Esophagus muscularis mucosa (tissue), 4 donors: ENCODE measurements around the gene RNF225. TPM values are rescaled to one million over a fixed set of nuclear protein-coding genes. Genes with fewer than 3 reads are reported as not detected.

Source experiments
- DNase-seq: peaks from one replicate; pipeline ENCODE4 v3.0.0-alpha.2; 2017; ENCODE audit errors: extremely low spot score
- H3K27ac ChIP-seq, 4 donors: fragments of 200-600 bp; sonication (generic); replicated peaks in 1 of 4; 1 replicate in 3 of 4; 2 replicates in 1 of 4; pipeline ENCODE4 v1.5.1; 2016 to 2019; ENCODE audit warnings: mild to moderate bottlenecking in 1 of 4
- H3K27me3 ChIP-seq, 4 donors: fragments of 200-600 bp; sonication (generic); one replicate each; pipeline versions ENCODE4 v1.5.1 to v1.6.0; 2016 to 2019
- H3K36me3 ChIP-seq, 4 donors: fragments of 200-600 bp; sonication (generic); one replicate each; pipeline ENCODE4 v1.5.1; 2016 to 2019
- H3K4me1 ChIP-seq, 4 donors: fragments of 200-600 bp; sonication (generic); one replicate each; pipeline ENCODE4 v1.5.1; 2016 to 2019
- H3K4me3 ChIP-seq, 4 donors: fragments of 200-600 bp; sonication (generic); 1 replicate in 2 of 4; 2 replicates in 2 of 4; pipeline ENCODE4 v1.5.1; 2016 to 2019; ENCODE audit warnings: mild to moderate bottlenecking in 4 of 4, moderate library complexity in 1 of 4
- H3K9me3 ChIP-seq, 4 donors: fragments of 200-600 bp; sonication (generic); 1 replicate in 3 of 4; 2 replicates in 1 of 4; pipeline ENCODE4 v1.5.1; 2016 to 2019
- EP300 ChIP-seq: sonication (generic); formaldehyde crosslinking; IDR thresholded peaks from one replicate; pipeline ENCODE4 v1.6.1; 2017; ENCODE audit warnings: antibody characterized with exemption
- POLR2A ChIP-seq: fragments of 450-650 bp; IDR thresholded peaks from one replicate; pipeline ENCODE4 v1.6.1; 2017; ENCODE audit warnings: antibody characterized with exemption, moderate library complexity, mild to moderate bottlenecking, low read depth
- POLR2AphosphoS5 ChIP-seq, 2 donors: sonication (generic); formaldehyde crosslinking; IDR thresholded peaks; one replicate each; pipeline ENCODE4 v1.6.1; 2017; ENCODE audit warnings: antibody characterized with exemption in 2 of 2
- WGBS: methylation state at CpG from one replicate; pipeline ENCODE4 v1.1.5; 2018; 5-methylcytosine and 5-hydroxymethylcytosine counted together
- intact Hi-C: fragments of 100-400 bp; cut with DNase I; formaldehyde crosslinking; loops from one replicate; pipeline ENCODE4 v1.15.1; 2023
- total RNA-seq, 4 donors: library from RNA; depleted of rRNA; stranded (reverse); fragments of >200 nt; gene quantifications; one replicate each; pipeline versions ENCODE4 v1.1.0 to v1.2.1, GENCODE V29; 2016
- TF ChIP-seq, protein P1 (sequence below), 3 experiments: fragments of 200-600 bp in 2 of 3; fragments of 450-650 bp in 1 of 3; sonication (generic) in 2 of 3; IDR thresholded peaks; one replicate each; pipeline ENCODE4 v1.5.1; 2017 to 2019; ENCODE audit warnings: antibody characterized with exemption in 3 of 3, mild to moderate bottlenecking in 2 of 3, moderate library complexity in 1 of 3

Gene RNF225
- total RNA-seq, 4 donors from 2014 or later: not detected

- peaks cover 0 to 29% (median 15%) of the 10 kb centered on the region in 4 donors for H3K27me3 ChIP-seq
- TF ChIP-seq, protein P1, sequence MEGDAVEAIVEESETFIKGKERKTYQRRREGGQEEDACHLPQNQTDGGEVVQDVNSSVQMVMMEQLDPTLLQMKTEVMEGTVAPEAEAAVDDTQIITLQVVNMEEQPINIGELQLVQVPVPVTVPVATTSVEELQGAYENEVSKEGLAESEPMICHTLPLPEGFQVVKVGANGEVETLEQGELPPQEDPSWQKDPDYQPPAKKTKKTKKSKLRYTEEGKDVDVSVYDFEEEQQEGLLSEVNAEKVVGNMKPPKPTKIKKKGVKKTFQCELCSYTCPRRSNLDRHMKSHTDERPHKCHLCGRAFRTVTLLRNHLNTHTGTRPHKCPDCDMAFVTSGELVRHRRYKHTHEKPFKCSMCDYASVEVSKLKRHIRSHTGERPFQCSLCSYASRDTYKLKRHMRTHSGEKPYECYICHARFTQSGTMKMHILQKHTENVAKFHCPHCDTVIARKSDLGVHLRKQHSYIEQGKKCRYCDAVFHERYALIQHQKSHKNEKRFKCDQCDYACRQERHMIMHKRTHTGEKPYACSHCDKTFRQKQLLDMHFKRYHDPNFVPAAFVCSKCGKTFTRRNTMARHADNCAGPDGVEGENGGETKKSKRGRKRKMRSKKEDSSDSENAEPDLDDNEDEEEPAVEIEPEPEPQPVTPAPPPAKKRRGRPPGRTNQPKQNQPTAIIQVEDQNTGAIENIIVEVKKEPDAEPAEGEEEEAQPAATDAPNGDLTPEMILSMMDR (IDR thresholded peaks at IDR 0.05): no peak
- TF ChIP-seq EP300: no peak
- no peak for TF ChIP-seq POLR2A
- no peak for TF ChIP-seq POLR2AphosphoS5 (IDR thresholded peaks at IDR 0.05)
- H3K27ac ChIP-seq: no peak overlapping the region
- H3K9me3 ChIP-seq: no peaks in the 10 kb centered on the region
- intact Hi-C loops: no loop called here
- H3K4me3 ChIP-seq: peak overlapping the region in 2 of 4 donors; percentile 22 to 36
- H3K36me3 ChIP-seq: peaks cover 26 to 36% (median 32%) of the 10 kb centered on the region in 4 donors
- no peak for DNase-seq
- 27% methylated on average over 31 of the region's 58 CpGs for WGBS
- H3K4me1 ChIP-seq: peaks cover 15 to 33% (median 30%) of the 10 kb centered on the region in 4 donors
Observed at GRCh38 chr19:58396691-58397532, 1.5 kb downstream of the RNF225 start.

- H3K4me3 ChIP-seq: no peak overlapping the region
- no peak overlapping the region for H3K27ac ChIP-seq
- H3K4me1 ChIP-seq: peaks cover 17 to 37% (median 33%) of the 10 kb centered on the region in 4 donors
- DNase-seq: no peak
- TF ChIP-seq POLR2A (no peak), POLR2AphosphoS5 (IDR thresholded peaks at IDR 0.05) (no peak), EP300 (no peak)
- TF ChIP-seq, protein P1 (IDR thresholded peaks at IDR 0.05): no peak
- intact Hi-C loops: no loop called here
- peaks cover 0 to 29% (median 15%) of the 10 kb centered on the region in 4 donors for H3K27me3 ChIP-seq
- peaks cover 23 to 30% (median 28%) of the 10 kb centered on the region in 4 donors for H3K36me3 ChIP-seq
- 81% methylated on average over 4 of the region's 7 CpGs for whole genome bisulfite sequencing
- no peaks in the 10 kb centered on the region for H3K9me3 ChIP-seq
Observed at GRCh38 chr19:58397533-58398037, 2.1 kb downstream of the RNF225 start.

GRCh38 chr19:58398087-58398486 is 2.6 kb downstream of the RNF225 start:
- TF ChIP-seq POLR2A (no peak), EP300 (no peak), POLR2AphosphoS5 (IDR thresholded peaks at IDR 0.05) (no peak)
- TF ChIP-seq, protein P1 (IDR thresholded peaks at IDR 0.05): no peak
- 84% methylated on average over 4 of the region's 4 CpGs for whole genome bisulfite sequencing
- no peak for DNase-seq
- Histone ChIP-seq H3K9me3 (no peaks in the 10 kb centered on the region), H3K4me3 (no peak overlapping the region), H3K27ac (no peak overlapping the region), H3K36me3 (peaks cover 18 to 24% (median 24%) of the 10 kb centered on the region in 4 donors), H3K4me1 (peaks cover 17 to 37% (median 33%) of the 10 kb centered on the region in 4 donors), H3K27me3 (peaks cover 0 to 29% (median 15%) of the 10 kb centered on the region in 4 donors)
- intact Hi-C loops: no loop called here

- Histone ChIP-seq H3K9me3 (no peaks in the 10 kb centered on the region), H3K4me1 (peaks cover 17 to 37% (median 33%) of the 10 kb centered on the region in 4 donors), H3K4me3 (no peak overlapping the region), H3K27me3 (peaks cover 0 to 29% (median 15%) of the 10 kb centered on the region in 4 donors), H3K36me3 (peaks cover 13 to 20% (median 19%) of the 10 kb centered on the region in 4 donors), H3K27ac (no peak overlapping the region)
- DNase-seq: no peak
- TF ChIP-seq EP300 (no peak), POLR2A (no peak)
- TF ChIP-seq, protein P1 (IDR thresholded peaks at IDR 0.05): no peak
- 92% methylated on average over 5 of the region's 6 CpGs for WGBS
- intact Hi-C loops: no loop called here
Observed at GRCh38 chr19:58398545-58398944, 3.1 kb downstream of the RNF225 start.
